HEK293 (cell line): ENCODE measurements around the gene HTR2C.

ENCODE experiments used
- CTCF ChIA-PET: fragments of 350-600 bp; formaldehyde crosslinking; extraction: SDS; loops from one replicate; lab custom pipeline; 2021; ENCODE audit warnings: antibody characterized with exemption; lab: Yijun Ruan, JAX
- POLR2A ChIA-PET: fragments of 300-600 bp; formaldehyde crosslinking; extraction: SDS; loops from one replicate; lab custom pipeline; 2020; ENCODE audit warnings: antibody characterized with exemption, inconsistent platforms; lab: Yijun Ruan, JAX
- H3K27ac ChIP-seq: fragments of 200-500 bp; sonication (Bioruptor generic); 2 replicates; pipeline ENCODE4 v1.5.1; 2014; ENCODE audit warnings: low read depth, low read length, control low read depth, inconsistent platforms; ENCODE audit errors: extremely low read depth
- H3K36me3 ChIP-seq, 2 experiments: fragments of 200-500 bp in 1 of 2; sonication (Bioruptor generic) in 1 of 2; 1 replicate in 1 of 2; 2 replicates in 1 of 2; pipeline ENCODE4 v1.5.1; 2014 to 2017; ENCODE audit warnings: inconsistent platforms in 2 of 2, low read length in 2 of 2; ENCODE audit not compliant: control insufficient read depth in 2 of 2, insufficient read depth in 1 of 2
- H3K4me1 ChIP-seq: fragments of 200-500 bp; sonication (Bioruptor generic); 2 replicates; pipeline ENCODE4 v1.5.1; 2014; ENCODE audit warnings: mild to moderate bottlenecking, low read length, inconsistent platforms; ENCODE audit not compliant: control insufficient read depth, insufficient read depth
- H3K4me3 ChIP-seq: 2 replicates; pipeline ENCODE4 v1.5.1; 2011; ENCODE audit warnings: low read depth, mild to moderate bottlenecking, control low read depth, low read length, moderate library complexity
- H3K9me3 ChIP-seq: fragments of 200-500 bp; sonication (Bioruptor generic); 2 replicates; pipeline ENCODE4 v1.5.1; 2014; ENCODE audit warnings: low read depth, low read length, inconsistent platforms; ENCODE audit not compliant: control insufficient read depth, insufficient read depth
- IKZF3 ChIP-seq: fragments of 450-650 bp; IDR thresholded peaks from 2 replicates; pipeline ENCODE4 v1.5.0; 2018; ENCODE audit warnings: missing biosample characterization, mild to moderate bottlenecking, missing genetic modification characterization, moderate library complexity
- INSM2 ChIP-seq: fragments of 450-650 bp; formaldehyde crosslinking; IDR thresholded peaks from 2 replicates; pipeline ENCODE4 v1.5.1; 2016; ENCODE audit warnings: missing biosample characterization, missing genetic modification characterization
- SALL2 ChIP-seq: fragments of 450-650 bp; formaldehyde crosslinking; IDR thresholded peaks from 2 replicates; pipeline ENCODE4 v1.5.0; 2017; ENCODE audit warnings: missing biosample characterization, mild to moderate bottlenecking, missing genetic modification characterization, borderline replicate concordance
- SCRT2 ChIP-seq: fragments of 450-650 bp; formaldehyde crosslinking; IDR thresholded peaks from 2 replicates; pipeline ENCODE4 v1.5.1; 2016; ENCODE audit warnings: missing biosample characterization, missing genetic modification characterization
- WT1 ChIP-seq: fragments of 450-650 bp; formaldehyde crosslinking; IDR thresholded peaks from 2 replicates; pipeline ENCODE4 v1.5.1; 2016; ENCODE audit warnings: missing biosample characterization, missing genetic modification characterization
- YY1 ChIP-seq: fragments of 450-650 bp; formaldehyde crosslinking; IDR thresholded peaks from 2 replicates; pipeline ENCODE4 v1.5.1; 2018; ENCODE audit warnings: missing biosample characterization, missing genetic modification characterization
- ZNF214 ChIP-seq: fragments of 450-650 bp; formaldehyde crosslinking; IDR thresholded peaks from 2 replicates; pipeline ENCODE4 v1.5.1; 2017; ENCODE audit warnings: missing biosample characterization, mild to moderate bottlenecking, missing genetic modification characterization, borderline replicate concordance
- ZNF302 ChIP-seq: fragments of 450-650 bp; formaldehyde crosslinking; IDR thresholded peaks from 2 replicates; pipeline ENCODE4 v1.5.1; 2016; ENCODE audit warnings: missing biosample characterization, missing genetic modification characterization, low read depth
- ZNF335 ChIP-seq: fragments of 450-650 bp; formaldehyde crosslinking; conservative IDR thresholded peaks from 2 replicates; pipeline ENCODE4 v1.5.1; 2016; ENCODE audit warnings: missing biosample characterization, missing genetic modification characterization
- ZNF426 ChIP-seq: fragments of 450-650 bp; formaldehyde crosslinking; IDR thresholded peaks from 2 replicates; pipeline ENCODE4 v1.5.1; 2017; ENCODE audit warnings: missing biosample characterization, missing genetic modification characterization, mild to moderate bottlenecking, inconsistent platforms, moderate library complexity
- ZNF473 ChIP-seq: fragments of 450-650 bp; formaldehyde crosslinking; IDR thresholded peaks from 2 replicates; pipeline ENCODE4 v1.5.1; 2017; ENCODE audit warnings: missing biosample characterization, missing genetic modification characterization
- ZNF513 ChIP-seq: fragments of 450-650 bp; IDR thresholded peaks from 2 replicates; pipeline ENCODE4 v1.5.1; 2018; ENCODE audit warnings: missing biosample characterization, missing genetic modification characterization
- ZNF521 ChIP-seq: fragments of 450-650 bp; formaldehyde crosslinking; IDR thresholded peaks from 2 replicates; pipeline ENCODE4 v1.5.1; 2017; ENCODE audit warnings: missing biosample characterization, mild to moderate bottlenecking, missing genetic modification characterization
- ZNF555 ChIP-seq: fragments of 450-650 bp; formaldehyde crosslinking; conservative IDR thresholded peaks from 2 replicates; pipeline ENCODE4 v1.5.1; 2017; ENCODE audit warnings: missing biosample characterization, mild to moderate bottlenecking, missing genetic modification characterization, inconsistent platforms
- ZNF585B ChIP-seq: fragments of 450-650 bp; formaldehyde crosslinking; IDR thresholded peaks from 2 replicates; pipeline ENCODE4 v1.5.1; 2016; ENCODE audit warnings: missing biosample characterization, missing genetic modification characterization
- ZNF623 ChIP-seq: fragments of 450-650 bp; formaldehyde crosslinking; IDR thresholded peaks from 2 replicates; pipeline ENCODE4 v1.5.1; 2016; ENCODE audit warnings: missing biosample characterization, missing genetic modification characterization
- ZNF660 ChIP-seq: fragments of 450-650 bp; IDR thresholded peaks from 2 replicates; pipeline ENCODE4 v1.5.1; 2018; ENCODE audit warnings: missing biosample characterization, mild to moderate bottlenecking, missing genetic modification characterization
- ZNF76 ChIP-seq: fragments of 450-650 bp; formaldehyde crosslinking; IDR thresholded peaks from 2 replicates; pipeline ENCODE4; 2016; ENCODE audit warnings: low read depth, missing biosample characterization, missing genetic modification characterization, borderline replicate concordance
- ZNF792 ChIP-seq: fragments of 450-650 bp; formaldehyde crosslinking; IDR thresholded peaks from 2 replicates; pipeline ENCODE4 v1.5.1; 2016; ENCODE audit warnings: missing biosample characterization, missing genetic modification characterization
- TF ChIP-seq, protein P1 (sequence below): fragments of 450-650 bp; formaldehyde crosslinking; IDR thresholded peaks from 2 replicates; pipeline ENCODE4; 2016; ENCODE audit warnings: missing biosample characterization, missing genetic modification characterization
- TF ChIP-seq, protein P2 (sequence below): fragments of 450-650 bp; formaldehyde crosslinking; IDR thresholded peaks from 2 replicates; pipeline ENCODE4 v1.5.1; 2017; ENCODE audit warnings: missing biosample characterization, missing genetic modification characterization
- TF ChIP-seq, protein P3 (sequence below): fragments of 450-650 bp; formaldehyde crosslinking; IDR thresholded peaks from 2 replicates; pipeline ENCODE4 v1.5.1; 2016; ENCODE audit warnings: missing biosample characterization, missing genetic modification characterization

HTR2C gene

GRCh38 chrX:114710571-114710970 lies 126.7 kb downstream of the HTR2C start:
- TF ChIP-seq ZNF660: no peak
- no peak for TF ChIP-seq SCRT2
- no peak for TF ChIP-seq ZNF76 (tag by site-specific recombination)
- no peak for TF ChIP-seq IKZF3 (tag by site-specific recombination)
- TF ChIP-seq, protein P1, sequence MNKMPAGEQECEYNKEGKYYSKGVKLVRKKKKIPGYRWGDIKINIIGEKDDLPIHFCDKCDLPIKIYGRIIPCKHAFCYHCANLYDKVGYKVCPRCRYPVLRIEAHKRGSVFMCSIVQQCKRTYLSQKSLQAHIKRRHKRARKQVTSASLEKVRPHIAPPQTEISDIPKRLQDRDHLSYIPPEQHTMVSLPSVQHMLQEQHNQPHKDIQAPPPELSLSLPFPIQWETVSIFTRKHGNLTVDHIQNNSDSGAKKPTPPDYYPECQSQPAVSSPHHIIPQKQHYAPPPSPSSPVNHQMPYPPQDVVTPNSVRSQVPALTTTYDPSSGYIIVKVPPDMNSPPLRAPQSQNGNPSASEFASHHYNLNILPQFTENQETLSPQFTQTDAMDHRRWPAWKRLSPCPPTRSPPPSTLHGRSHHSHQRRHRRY (tag by site-specific recombination): no peak
- no peak for TF ChIP-seq ZNF513 (tag by site-specific recombination)
- TF ChIP-seq, protein P2, sequence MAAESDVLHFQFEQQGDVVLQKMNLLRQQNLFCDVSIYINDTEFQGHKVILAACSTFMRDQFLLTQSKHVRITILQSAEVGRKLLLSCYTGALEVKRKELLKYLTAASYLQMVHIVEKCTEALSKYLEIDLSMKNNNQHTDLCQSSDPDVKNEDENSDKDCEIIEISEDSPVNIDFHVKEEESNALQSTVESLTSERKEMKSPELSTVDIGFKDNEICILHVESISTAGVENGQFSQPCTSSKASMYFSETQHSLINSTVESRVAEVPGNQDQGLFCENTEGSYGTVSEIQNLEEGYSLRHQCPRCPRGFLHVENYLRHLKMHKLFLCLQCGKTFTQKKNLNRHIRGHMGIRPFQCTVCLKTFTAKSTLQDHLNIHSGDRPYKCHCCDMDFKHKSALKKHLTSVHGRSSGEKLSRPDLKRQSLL (tag by site-specific recombination): no peak
- no peak for TF ChIP-seq ZNF623 (tag by site-specific recombination)
- TF ChIP-seq ZNF302 (tag by site-specific recombination): no peak
- TF ChIP-seq ZNF521 (tag by site-specific recombination): no peak
- TF ChIP-seq, protein P3, sequence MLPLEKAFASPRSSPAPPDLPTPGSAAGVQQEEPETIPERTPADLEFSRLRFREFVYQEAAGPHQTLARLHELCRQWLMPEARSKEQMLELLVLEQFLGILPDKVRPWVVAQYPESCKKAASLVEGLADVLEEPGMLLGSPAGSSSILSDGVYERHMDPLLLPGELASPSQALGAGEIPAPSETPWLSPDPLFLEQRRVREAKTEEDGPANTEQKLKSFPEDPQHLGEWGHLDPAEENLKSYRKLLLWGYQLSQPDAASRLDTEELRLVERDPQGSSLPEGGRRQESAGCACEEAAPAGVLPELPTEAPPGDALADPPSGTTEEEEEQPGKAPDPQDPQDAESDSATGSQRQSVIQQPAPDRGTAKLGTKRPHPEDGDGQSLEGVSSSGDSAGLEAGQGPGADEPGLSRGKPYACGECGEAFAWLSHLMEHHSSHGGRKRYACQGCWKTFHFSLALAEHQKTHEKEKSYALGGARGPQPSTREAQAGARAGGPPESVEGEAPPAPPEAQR (tag by site-specific recombination): no peak
- TF ChIP-seq ZNF585B (tag by site-specific recombination): no peak
- no peak for TF ChIP-seq INSM2 (tag by site-specific recombination)
- H3K4me3 ChIP-seq: no peak overlapping the region
- ChIA-PET CTCF (no interaction called here), POLR2A (no interaction called here)
- no peaks in the 10 kb centered on the region for H3K9me3 ChIP-seq
- H3K36me3 ChIP-seq: no peaks in the 10 kb centered on the region
- no peaks in the 10 kb centered on the region for H3K4me1 ChIP-seq
- H3K27ac ChIP-seq: no peak overlapping the region

- ChIA-PET CTCF (no interaction called here), POLR2A (no interaction called here)
- Histone ChIP-seq H3K4me1 (no peaks in the 10 kb centered on the region), H3K36me3 (no peaks in the 10 kb centered on the region), H3K9me3 (no peaks in the 10 kb centered on the region), H3K4me3 (no peak overlapping the region), H3K27ac (no peak overlapping the region)
- TF ChIP-seq SALL2 (no peak), ZNF792 (tag by site-specific recombination) (no peak), ZNF335 (tag by site-specific recombination) (no peak), ZNF426 (tag by site-specific recombination) (no peak), WT1 (no peak), ZNF473 (tag by site-specific recombination) (no peak), ZNF555 (no peak), ZNF214 (tag by site-specific recombination) (no peak), YY1 (tag by site-specific recombination) (no peak)
- TF ChIP-seq, protein P3 (tag by site-specific recombination): no peak
Observed at GRCh38 chrX:114712466-114712865, 128.6 kb downstream of the HTR2C start.
